Activated T-helper 17 cell treated with anti-CD3 and anti-CD28 coated beads, Interleukin-2, amount 50 U/mL, for 72 hours (primary cell): ENCODE data around the gene FAM53B. TPM values are rescaled to one million over a fixed set of nuclear protein-coding genes. Genes with fewer than 3 reads are reported as not detected.

Experiments used
- ATAC-seq: fragments of 150-1000 bp; cut with Tn5 transposase; replicated peaks from 2 replicates; pipeline ENCODE4 v1.10.0; 2021; ENCODE audit warnings: mild to moderate bottlenecking, moderate library complexity
- H3K27ac Mint-ChIP-seq: one replicate; pipeline ENCODE4 v1.8.0; 2022; ENCODE audit warnings: mixed read lengths
- H3K27me3 Mint-ChIP-seq: one replicate; pipeline ENCODE4 v1.8.0; 2022; ENCODE audit warnings: mixed read lengths
- H3K36me3 Mint-ChIP-seq: one replicate; pipeline ENCODE4 v1.8.0; 2022; ENCODE audit warnings: low read depth, mild to moderate bottlenecking, mixed read lengths
- H3K4me1 Mint-ChIP-seq: one replicate; pipeline ENCODE4 v1.8.0; 2022; ENCODE audit warnings: mixed read lengths
- H3K4me3 Mint-ChIP-seq: one replicate; pipeline ENCODE4 v1.8.0; 2022; ENCODE audit warnings: mild to moderate bottlenecking, mixed read lengths
- H3K9me3 Mint-ChIP-seq: one replicate; pipeline ENCODE4 v1.8.0; 2022; ENCODE audit warnings: mixed read lengths
- total RNA-seq, 2 donors: library from RNA; stranded (reverse); gene quantifications; one replicate each; pipeline ENCODE4 v1.2.3, GENCODE V29; 2022

The FAM53B gene
- total RNA-seq, 2 donors from 2014 or later, result 21.7 to 36.8 TPM

DNA sequence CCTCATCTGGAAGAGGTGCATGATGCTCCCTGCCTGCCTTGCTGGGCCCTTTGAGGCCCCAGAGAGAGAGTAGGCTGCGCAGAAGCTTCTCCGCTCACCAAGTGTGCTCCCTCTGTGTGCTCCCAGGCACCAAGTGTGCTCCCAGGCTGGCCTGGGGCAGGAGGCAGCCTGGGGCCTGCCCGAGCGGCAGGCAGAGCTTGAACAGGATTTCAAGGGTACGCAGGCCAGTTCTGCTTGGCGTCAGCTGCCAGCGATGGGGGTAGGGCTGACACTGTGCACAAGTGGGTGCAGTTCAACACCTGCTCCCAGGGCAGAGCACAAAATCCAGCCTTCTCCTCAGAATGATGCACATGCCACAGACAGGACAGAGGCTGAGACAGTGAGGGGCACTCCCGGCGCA lies 119.7 kb downstream of the FAM53B start:
- no peak overlapping the region for H3K4me3 Mint-ChIP-seq
- H3K27ac Mint-ChIP-seq, result no peak overlapping the region
- no peak for ATAC-seq

GRCh38 chr10:124624006-124624405 lies 120.2 kb downstream of the FAM53B start:
- no peaks in the 10 kb centered on the region for H3K27me3 Mint-ChIP-seq
- no peak for ATAC-seq
- H3K9me3 Mint-ChIP-seq, result no peaks in the 10 kb centered on the region
- H3K36me3 Mint-ChIP-seq, result peaks cover 21% of the 10 kb centered on the region
- H3K27ac Mint-ChIP-seq, result no peak overlapping the region
- peaks cover 21% of the 10 kb centered on the region for H3K4me1 Mint-ChIP-seq
- no peak overlapping the region for H3K4me3 Mint-ChIP-seq

More for the DNA sequence above, 119.7 kb downstream of the FAM53B start:
- Mint-ChIP-seq H3K36me3 (peaks cover 24% of the 10 kb centered on the region), H3K4me1 (peaks cover 25% of the 10 kb centered on the region), H3K27me3 (no peaks in the 10 kb centered on the region), H3K9me3 (no peaks in the 10 kb centered on the region)

- peaks cover 20% of the 10 kb centered on the region for H3K4me1 Mint-ChIP-seq
- H3K4me3 Mint-ChIP-seq, result no peak overlapping the region
- no peak overlapping the region for H3K27ac Mint-ChIP-seq
- no peak for ATAC-seq
- no peaks in the 10 kb centered on the region for H3K9me3 Mint-ChIP-seq
- H3K36me3 Mint-ChIP-seq, result peaks cover 26% of the 10 kb centered on the region
- no peaks in the 10 kb centered on the region for H3K27me3 Mint-ChIP-seq
These were observed 121.2 kb downstream of the FAM53B start for GRCh38 chr10:124622866-124623536.

GRCh38 chr10:124622158-124622557 lies 122.0 kb downstream of the FAM53B start:
- Mint-ChIP-seq H3K4me1 (peaks cover 12% of the 10 kb centered on the region), H3K4me3 (no peak overlapping the region), H3K27me3 (no peaks in the 10 kb centered on the region), H3K36me3 (peaks cover 35% of the 10 kb centered on the region), H3K9me3 (no peaks in the 10 kb centered on the region), H3K27ac (no peak overlapping the region)
- ATAC-seq, result no peak

- peaks cover 9% of the 10 kb centered on the region for H3K4me1 Mint-ChIP-seq
- no peak for ATAC-seq
- no peaks in the 10 kb centered on the region for H3K9me3 Mint-ChIP-seq
- H3K4me3 Mint-ChIP-seq, result no peak overlapping the region
- no peaks in the 10 kb centered on the region for H3K27me3 Mint-ChIP-seq
- H3K27ac Mint-ChIP-seq, result no peak overlapping the region
- peaks cover 35% of the 10 kb centered on the region for H3K36me3 Mint-ChIP-seq
These were observed 122.5 kb downstream of the FAM53B start for GRCh38 chr10:124621637-124622036.

- ATAC-seq, result no peak
- Mint-ChIP-seq H3K36me3 (peaks cover 45% of the 10 kb centered on the region), H3K4me3 (no peak overlapping the region), H3K27ac (no peak overlapping the region), H3K27me3 (no peaks in the 10 kb centered on the region), H3K9me3 (no peaks in the 10 kb centered on the region), H3K4me1 (peaks cover 6% of the 10 kb centered on the region)
These were observed 124.2 kb downstream of the FAM53B start for GRCh38 chr10:124619802-124620490.

- no peak overlapping the region for H3K27ac Mint-ChIP-seq
These were observed 125.0 kb downstream of the FAM53B start for GRCh38 chr10:124619195-124619594.

GRCh38 chr10:124618470-124619073 lies 125.6 kb downstream of the FAM53B start:
- Mint-ChIP-seq H3K27me3 (no peaks in the 10 kb centered on the region), H3K27ac (no peak overlapping the region), H3K36me3 (peaks cover 49% of the 10 kb centered on the region), H3K9me3 (no peaks in the 10 kb centered on the region), H3K4me3 (no peak overlapping the region), H3K4me1 (peaks cover 7% of the 10 kb centered on the region)
- ATAC-seq, result no peak

More at GRCh38 chr10:124619195-124619594, 125.0 kb downstream of the FAM53B start:
- H3K4me1 Mint-ChIP-seq, result peaks cover 7% of the 10 kb centered on the region
- H3K36me3 Mint-ChIP-seq, result peaks cover 49% of the 10 kb centered on the region
- no peaks in the 10 kb centered on the region for H3K27me3 Mint-ChIP-seq
- no peak overlapping the region for H3K4me3 Mint-ChIP-seq
- no peak for ATAC-seq
- H3K9me3 Mint-ChIP-seq, result no peaks in the 10 kb centered on the region

DNA sequence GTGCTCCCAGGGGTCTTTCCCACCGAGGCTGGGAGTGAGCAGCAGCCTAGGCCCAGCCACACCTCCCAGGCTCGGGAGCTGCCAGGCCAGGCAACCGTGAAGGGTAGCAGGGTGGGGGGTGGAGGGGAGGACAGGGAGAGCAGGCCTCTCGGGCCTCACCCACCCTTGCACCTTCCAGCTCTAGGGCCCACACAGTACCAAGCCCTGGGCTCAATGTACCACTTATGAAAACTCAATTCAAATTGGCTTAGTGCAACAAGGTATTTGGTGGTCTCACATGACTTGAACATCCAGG lies 127.4 kb downstream of the FAM53B start:
- peaks cover 42% of the 10 kb centered on the region for H3K36me3 Mint-ChIP-seq
- H3K27ac Mint-ChIP-seq, result no peak overlapping the region
- H3K27me3 Mint-ChIP-seq, result no peaks in the 10 kb centered on the region
- H3K4me1 Mint-ChIP-seq, result peaks cover 10% of the 10 kb centered on the region
- no peaks in the 10 kb centered on the region for H3K9me3 Mint-ChIP-seq
- no peak for ATAC-seq
- H3K4me3 Mint-ChIP-seq, result no peak overlapping the region

DNA sequence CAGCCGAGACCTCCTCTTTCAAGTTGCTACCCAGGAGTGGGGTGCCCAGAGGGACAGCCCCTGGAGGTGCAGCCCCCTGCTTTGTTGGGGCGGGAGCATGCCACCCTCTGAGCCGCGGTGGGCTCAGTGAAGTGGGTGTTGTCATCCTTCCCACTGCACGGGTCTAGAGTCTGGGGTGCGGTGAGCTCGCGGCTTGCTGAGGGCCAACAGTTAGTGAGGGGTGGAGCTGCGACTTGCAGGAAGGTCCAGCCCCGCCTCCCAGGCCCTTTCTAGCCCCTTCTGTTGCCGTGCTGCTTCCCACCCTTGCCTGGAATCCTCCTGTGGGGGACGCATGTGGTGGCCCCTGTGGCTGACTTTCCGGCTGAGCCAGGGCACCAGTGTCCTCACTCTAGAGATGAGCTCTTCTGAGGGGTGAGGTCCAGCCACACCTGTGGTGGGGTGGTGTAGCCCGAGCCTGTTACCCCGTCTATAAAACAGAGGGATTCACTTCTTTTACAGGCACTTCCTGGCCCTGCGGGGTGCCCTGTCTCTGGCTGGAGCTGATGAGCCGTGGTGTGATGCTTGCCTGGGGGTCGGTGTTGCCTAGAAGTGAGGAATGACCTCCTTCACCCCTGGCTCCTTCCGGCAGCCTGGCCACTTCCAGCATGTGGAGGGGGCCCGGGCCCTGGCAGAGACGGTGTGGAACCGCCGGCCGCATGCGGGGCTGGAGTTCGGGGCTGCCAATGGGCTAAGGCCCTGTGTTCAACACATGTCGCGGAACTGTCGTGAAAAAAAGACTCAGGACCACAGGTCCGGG lies 127.9 kb downstream of the FAM53B start:
- Mint-ChIP-seq H3K27ac (no peak overlapping the region), H3K9me3 (no peaks in the 10 kb centered on the region), H3K27me3 (no peaks in the 10 kb centered on the region), H3K4me1 (peaks cover 10% of the 10 kb centered on the region), H3K4me3 (no peak overlapping the region), H3K36me3 (peaks cover 38% of the 10 kb centered on the region)
- ATAC-seq, result no peak

DNA sequence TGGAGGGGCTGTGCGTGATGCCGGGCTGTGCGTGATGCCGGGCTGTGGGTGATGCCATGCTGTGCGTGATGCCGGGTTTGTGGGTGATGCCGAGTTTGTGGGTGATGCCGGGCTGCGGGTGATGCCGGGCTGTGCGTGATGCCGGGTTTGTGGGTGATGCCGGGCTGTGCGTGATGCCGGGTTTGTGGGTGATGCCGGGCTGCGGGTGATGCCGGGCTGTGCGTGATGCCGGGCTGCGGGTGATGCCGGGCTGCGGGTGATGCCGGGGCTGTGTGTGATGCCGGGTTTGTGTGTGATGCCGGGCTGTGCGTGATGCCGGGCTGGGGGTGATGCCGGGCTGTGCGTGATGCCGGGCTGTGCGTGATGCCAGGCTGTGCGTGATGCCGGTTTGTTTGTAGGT lies 128.9 kb downstream of the FAM53B start:
- no peak for ATAC-seq
- Mint-ChIP-seq H3K4me3 (no peak overlapping the region), H3K27ac (no peak overlapping the region), H3K36me3 (peaks cover 34% of the 10 kb centered on the region), H3K27me3 (no peaks in the 10 kb centered on the region), H3K9me3 (no peaks in the 10 kb centered on the region), H3K4me1 (peaks cover 10% of the 10 kb centered on the region)

GRCh38 chr10:124614003-124614659 lies 130.0 kb downstream of the FAM53B start:
- no peaks in the 10 kb centered on the region for H3K9me3 Mint-ChIP-seq
- peak overlapping the region; percentile 75 for H3K27ac Mint-ChIP-seq
- H3K4me1 Mint-ChIP-seq, result peaks cover 10% of the 10 kb centered on the region
- H3K4me3 Mint-ChIP-seq, result peak overlapping the region; percentile 31
- H3K36me3 Mint-ChIP-seq, result peaks cover 34% of the 10 kb centered on the region
- no peaks in the 10 kb centered on the region for H3K27me3 Mint-ChIP-seq
- ATAC-seq, result peak; percentile 84

DNA sequence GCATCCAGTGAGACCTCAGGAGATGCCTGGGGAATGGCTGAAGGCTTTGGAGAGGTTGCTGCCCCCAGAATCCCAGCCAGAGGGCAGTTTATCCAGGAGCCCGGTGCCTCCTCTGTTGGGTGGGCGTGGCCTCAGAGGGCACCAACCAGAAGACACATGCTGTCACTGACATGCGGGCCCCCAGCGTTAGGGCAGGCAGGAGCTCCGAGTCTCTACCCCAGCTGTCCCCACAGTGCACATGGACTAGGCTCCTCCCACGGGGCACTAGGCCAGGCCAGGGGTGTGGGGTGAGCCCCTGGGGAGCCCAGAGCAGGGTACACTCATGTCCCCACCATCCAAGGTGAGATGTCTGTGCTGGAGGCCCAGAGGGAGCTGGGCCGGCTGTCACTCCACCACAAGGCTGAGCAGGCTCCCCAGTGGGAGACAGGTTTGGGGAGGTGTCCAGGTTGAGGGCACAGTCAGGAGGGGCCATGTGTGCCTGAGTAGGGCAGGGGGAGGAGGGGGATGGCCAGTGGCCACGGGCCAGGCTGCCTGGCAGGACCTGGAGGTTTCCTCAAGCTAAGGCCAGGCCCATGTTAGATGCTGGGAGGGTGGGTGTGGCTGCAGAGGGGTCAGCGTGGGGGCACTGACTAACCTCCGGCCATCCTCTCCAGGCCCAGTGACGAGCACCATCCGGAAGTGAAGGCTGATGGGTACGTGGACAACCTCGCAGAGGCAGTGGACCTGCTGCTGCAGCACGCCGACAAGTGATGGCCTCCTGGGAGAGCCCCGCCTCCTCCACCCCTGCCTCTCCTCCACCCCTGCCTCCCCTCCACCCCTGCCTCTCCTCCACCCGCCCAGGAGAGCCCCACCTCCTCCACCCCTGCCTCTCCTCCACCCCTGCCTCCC lies 131.3 kb downstream of the FAM53B start:
- H3K27ac Mint-ChIP-seq, result peak overlapping the region; percentile 73
- peaks cover 27% of the 10 kb centered on the region for H3K36me3 Mint-ChIP-seq
- peak overlapping the region; percentile 22 for H3K4me3 Mint-ChIP-seq
- H3K4me1 Mint-ChIP-seq, result peaks cover 10% of the 10 kb centered on the region
- H3K27me3 Mint-ChIP-seq, result no peaks in the 10 kb centered on the region
- ATAC-seq, result no peak
- H3K9me3 Mint-ChIP-seq, result no peaks in the 10 kb centered on the region
